Measurements from ENCODE around the gene ATP1A3. TPM values are rescaled to one million over a fixed set of nuclear protein-coding genes. Genes with fewer than 3 reads are reported as not detected.
A peak's percentile ranks its signal among the peaks of the same experiment; 100 is the strongest.
"Not testable (repeated sequence)": the region's sequence is repeated elsewhere in the genome, so short reads cannot be mapped to it uniquely, and the experiment has no call there.

ATP1A3 gene
- total RNA-seq, 1 donor from 2014 or later: 0.18 TPM

GRCh38 chr19:42018503-42019193 lies 24.6 kb upstream of the ATP1A3 start:
- ATAC-seq: no peak
- no peak for DNase-seq (ENCODE audit: low spot score)
- intact Hi-C loops (cut with DNase I): no loop called here

DNA sequence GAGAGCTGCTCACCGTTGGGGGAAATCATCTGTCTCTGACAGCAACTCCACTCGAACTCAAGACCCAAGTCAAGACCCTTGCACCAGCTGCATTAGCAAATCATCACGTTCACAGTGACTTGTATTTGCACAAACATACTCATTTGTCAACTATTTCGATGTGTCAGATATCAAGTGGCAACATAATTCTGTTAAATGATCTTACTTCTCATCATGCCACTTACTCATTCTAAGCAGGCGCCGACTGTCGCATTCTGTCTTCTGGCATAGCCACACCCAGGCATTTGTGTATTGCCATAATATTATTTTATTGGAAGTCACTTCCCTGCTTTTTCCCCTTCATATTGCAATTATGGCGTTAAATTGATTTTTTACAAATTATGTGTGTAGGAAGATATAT lies 23.0 kb upstream of the ATP1A3 start:
- DNase-seq (ENCODE audit: low spot score) (no peak), ATAC-seq (no peak)
- intact Hi-C loops (cut with DNase I): no loop called here

GRCh38 chr19:42012747-42013146 lies 18.7 kb upstream of the ATP1A3 start:
- intact Hi-C loops (cut with DNase I); DNase-seq (ENCODE audit: low spot score); ATAC-seq: not testable (repeated sequence)

DNA sequence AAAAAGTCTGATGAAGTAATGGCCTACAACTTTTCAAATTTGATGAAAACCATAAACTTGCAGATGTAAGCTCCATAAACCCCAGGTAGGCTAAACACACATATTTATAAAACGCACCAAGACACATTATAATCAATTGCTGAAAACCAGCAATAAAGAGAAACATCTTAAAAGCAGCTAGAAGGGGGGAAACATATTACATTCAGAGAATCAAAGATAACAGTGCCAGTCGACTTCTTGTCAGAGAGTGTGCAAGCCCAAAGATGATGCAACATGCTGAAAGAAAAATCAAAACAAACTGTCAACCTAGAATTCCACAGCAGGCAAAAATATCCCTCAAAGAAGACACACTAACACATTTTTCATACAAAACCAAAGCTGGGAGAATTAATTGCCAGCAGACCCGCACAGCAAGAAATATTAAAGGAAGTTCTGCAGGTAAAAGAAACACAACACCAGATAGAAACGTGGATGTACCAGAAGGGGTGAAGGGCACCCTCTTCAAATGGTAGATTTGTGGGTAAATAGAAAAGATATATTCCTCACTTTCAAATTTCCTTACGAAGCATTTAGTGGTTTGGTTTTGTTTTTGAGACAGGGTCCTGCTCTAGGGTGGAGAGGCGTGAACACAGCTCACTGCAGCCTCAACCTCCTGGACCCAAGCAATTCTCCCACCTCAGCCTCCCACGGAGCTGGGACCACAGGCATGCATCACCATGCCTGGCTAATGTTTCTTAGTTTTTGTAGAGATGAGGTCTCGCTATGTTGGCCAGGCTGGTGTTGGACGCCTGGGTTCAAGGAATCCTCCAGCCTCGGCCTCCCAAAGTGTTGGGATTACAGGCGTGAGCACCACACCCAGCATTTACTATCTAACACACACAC lies 16.5 kb upstream of the ATP1A3 start:
- no peak for ATAC-seq

GRCh38 chr19:42006569-42006968 lies 12.5 kb upstream of the ATP1A3 start:
- intact Hi-C loops (cut with DNase I): no loop called here
- ATAC-seq (no peak), DNase-seq (ENCODE audit: low spot score) (no peak)

More for the DNA sequence above, 16.5 kb upstream of the ATP1A3 start:
- intact Hi-C loops (cut with DNase I): no loop called here
- no peak for DNase-seq (ENCODE audit: low spot score)

GRCh38 chr19:42005504-42005903 lies 11.5 kb upstream of the ATP1A3 start:
- intact Hi-C loops (cut with DNase I): no loop called here
- ATAC-seq (no peak), DNase-seq (ENCODE audit: low spot score) (peak; percentile 48)

DNA sequence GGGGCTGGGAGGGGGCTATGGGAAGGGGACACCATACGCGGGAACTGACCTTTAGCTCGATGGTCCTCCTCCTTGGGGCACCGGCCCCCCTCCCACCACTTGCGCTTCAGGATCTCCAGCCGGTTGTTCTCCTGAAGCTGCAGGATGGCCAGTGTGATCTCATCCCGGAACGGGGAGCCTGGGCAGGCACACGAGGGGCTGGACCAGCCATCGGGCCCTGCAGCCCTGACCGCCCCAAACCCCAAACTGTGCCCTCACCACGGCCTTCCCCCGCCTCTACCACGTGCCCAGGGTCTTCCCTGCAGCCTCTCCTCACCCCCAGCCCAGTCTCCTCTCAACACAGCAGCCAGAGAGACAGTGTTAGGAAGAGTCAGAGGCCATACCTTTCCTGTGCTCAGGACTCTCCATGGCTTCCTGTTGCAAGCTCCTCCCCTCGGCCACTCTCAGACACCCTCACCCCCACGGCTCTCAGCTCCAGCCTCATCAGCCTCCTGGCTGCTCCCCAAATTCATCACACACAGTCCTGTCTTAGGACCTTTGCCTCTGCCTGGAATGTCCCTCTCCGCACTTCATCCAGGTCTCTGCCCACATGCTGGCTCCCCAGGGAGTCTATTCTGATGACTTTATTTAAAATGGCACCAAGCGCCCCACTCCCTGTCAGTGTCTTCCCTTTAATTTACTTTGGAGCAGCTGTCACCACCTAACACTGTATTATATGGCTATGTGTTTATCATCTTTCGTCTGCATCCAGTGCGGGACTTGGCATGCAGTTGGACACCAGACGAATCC lies 9.7 kb upstream of the ATP1A3 start:
- intact Hi-C loops (cut with DNase I): no loop called here
- ATAC-seq: no peak
- no peak for DNase-seq (ENCODE audit: low spot score)

GRCh38 chr19:41999878-42000208 lies 5.8 kb upstream of the ATP1A3 start:
- intact Hi-C loops (cut with DNase I): no loop called here
- no peak for ATAC-seq
- no peak for DNase-seq (ENCODE audit: low spot score)

GRCh38 chr19:41999071-41999877 lies 5.2 kb upstream of the ATP1A3 start:
- ATAC-seq (no peak), DNase-seq (ENCODE audit: low spot score) (no peak)
- intact Hi-C loops (cut with DNase I): no loop called here

- ATAC-seq (no peak), DNase-seq (ENCODE audit: low spot score) (no peak)
- intact Hi-C loops (cut with DNase I): no loop called here
Measured at GRCh38 chr19:41998246-41999020, 4.4 kb upstream of the ATP1A3 start.

DNA sequence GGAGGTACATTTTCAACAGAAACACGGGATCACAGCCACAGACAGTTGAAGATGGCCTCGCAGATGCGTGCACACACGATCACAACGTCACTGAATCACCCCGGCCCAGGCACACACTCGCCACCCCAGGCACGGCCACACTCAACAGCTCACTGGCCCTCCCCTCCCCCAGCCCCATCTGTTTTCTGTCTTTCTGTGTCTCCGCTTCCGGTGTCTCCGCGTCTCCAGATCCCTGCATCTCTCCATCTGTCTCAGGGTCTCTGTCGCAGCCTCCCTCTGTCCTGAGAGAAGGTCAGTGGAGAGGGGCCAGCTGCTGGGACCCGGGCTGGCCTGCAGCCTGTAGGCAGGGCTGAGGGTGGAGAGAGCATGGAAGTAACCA lies 3.8 kb upstream of the ATP1A3 start:
- intact Hi-C loops (cut with DNase I): no loop called here
- no peak for ATAC-seq

GRCh38 chr19:41997121-41997850 lies 3.3 kb upstream of the ATP1A3 start:
- no peak for DNase-seq (ENCODE audit: low spot score)
- peak; percentile 78 for ATAC-seq

More for the DNA sequence above, 3.8 kb upstream of the ATP1A3 start:
- no peak for DNase-seq (ENCODE audit: low spot score)

GRCh38 chr19:41995959-41996797 lies 2.1 kb upstream of the ATP1A3 start:
- ATAC-seq: no peak
- no peak for DNase-seq (ENCODE audit: low spot score)
- intact Hi-C loops (cut with DNase I): no loop called here

More at GRCh38 chr19:41997121-41997850, 3.3 kb upstream of the ATP1A3 start:
- intact Hi-C loops (cut with DNase I): no loop called here

- ATAC-seq (no peak), DNase-seq (ENCODE audit: low spot score) (no peak)
- intact Hi-C loops (cut with DNase I): loop anchor here (5.0 kb wide), 1 partner anchor 1732 kb away; no protein-coding TSS in a partner anchor
Measured at GRCh38 chr19:41994994-41995958, 1.2 kb upstream of the ATP1A3 start.

DNA sequence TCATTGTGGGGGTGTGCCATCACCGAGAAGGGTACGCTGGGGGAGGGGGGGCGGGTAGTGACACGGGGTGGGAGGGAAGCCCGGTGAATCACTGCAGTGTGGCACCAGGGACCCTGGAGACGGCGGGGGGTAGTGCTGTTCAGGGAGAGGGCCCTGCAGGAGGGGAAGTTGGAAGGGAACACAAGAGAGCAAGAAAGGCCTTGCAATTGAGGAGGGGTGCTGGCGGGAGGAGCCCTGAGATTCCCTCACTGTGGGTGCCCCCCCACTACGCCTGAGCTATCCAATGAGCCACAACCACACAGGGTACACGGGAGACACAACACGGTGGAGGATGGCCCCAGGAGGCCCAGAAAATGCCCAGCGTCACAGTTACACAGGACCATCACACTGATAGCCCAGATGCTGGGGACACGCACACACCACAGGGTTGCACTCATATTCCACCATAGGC lies 516 bp upstream of the ATP1A3 start:
- ATAC-seq: no peak
- DNase-seq (ENCODE audit: low spot score): no peak
- intact Hi-C loops (cut with DNase I): loop anchor here (5.0 kb wide), 1 partner anchor 1733 kb away; no protein-coding TSS in a partner anchor

All from sciatic nerve (tissue), 2 donors.